C4-2B (cell line): ENCODE results near the gene THOP1.

Experiments used
- H3K27ac ChIP-seq: fragments of 450-650 bp; 2 replicates; pipeline ENCODE4 v1.5.1; 2017
- CTCF ChIP-seq: fragments of 450-650 bp; conservative IDR thresholded peaks from 2 replicates; pipeline ENCODE4 v1.5.1; 2017; ENCODE audit warnings: mild to moderate bottlenecking
- ZFX ChIP-seq: fragments of 450-650 bp; IDR thresholded peaks from 2 replicates; pipeline ENCODE4 v1.6.1; 2017

The THOP1 gene

GRCh38 chr19:2850256-2850925, 65.1 kb downstream of the THOP1 start:
- TF ChIP-seq CTCF (no peak), ZFX (no peak)
- H3K27ac ChIP-seq, result no peak overlapping the region

- TF ChIP-seq CTCF (no peak), ZFX (no peak)
- H3K27ac ChIP-seq, result no peak overlapping the region
Measured at GRCh38 chr19:2852598-2852997, 67.3 kb downstream of the THOP1 start.

GRCh38 chr19:2853015-2853606, 67.8 kb downstream of the THOP1 start:
- TF ChIP-seq ZFX (no peak), CTCF (no peak)
- H3K27ac ChIP-seq, result no peak overlapping the region

GRCh38 chr19:2854849-2855248, 69.5 kb downstream of the THOP1 start:
- no peak overlapping the region for H3K27ac ChIP-seq
- TF ChIP-seq CTCF (no peak), ZFX (no peak)

GRCh38 chr19:2856457-2857050, 71.3 kb downstream of the THOP1 start:
- TF ChIP-seq CTCF, result no peak
- TF ChIP-seq ZFX, result no peak
- H3K27ac ChIP-seq, result no peak overlapping the region

- TF ChIP-seq ZFX, result no peak
- TF ChIP-seq CTCF, result no peak
- H3K27ac ChIP-seq, result no peak overlapping the region
Measured at GRCh38 chr19:2858864-2859263, 73.6 kb downstream of the THOP1 start.

GRCh38 chr19:2863816-2864215, 78.5 kb downstream of the THOP1 start:
- H3K27ac ChIP-seq, result no peak overlapping the region
- TF ChIP-seq CTCF, result no peak
- TF ChIP-seq ZFX, result no peak
